ENCODE measurements around the gene PTPRK.

PTPRK gene

DNA sequence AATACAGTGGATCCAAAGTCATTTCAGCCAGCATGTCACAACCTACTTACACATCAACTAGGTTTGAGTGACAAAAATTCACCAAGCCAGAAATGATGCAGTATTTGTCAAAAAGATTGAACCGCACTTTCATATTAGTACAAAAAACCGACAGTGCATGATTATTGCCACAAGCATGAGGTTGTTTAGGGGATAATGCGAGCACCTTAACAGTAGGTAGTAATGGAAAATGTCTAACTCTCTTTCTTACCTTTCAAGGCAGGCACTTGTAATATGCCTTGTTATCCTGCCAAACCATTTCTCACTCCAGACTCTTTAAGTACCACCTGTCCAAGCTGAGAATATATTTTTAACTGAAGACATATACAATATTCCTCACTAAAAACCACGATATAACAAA is 349.2 kb downstream of the PTPRK start:
- DNase-seq, result no peak

DNA sequence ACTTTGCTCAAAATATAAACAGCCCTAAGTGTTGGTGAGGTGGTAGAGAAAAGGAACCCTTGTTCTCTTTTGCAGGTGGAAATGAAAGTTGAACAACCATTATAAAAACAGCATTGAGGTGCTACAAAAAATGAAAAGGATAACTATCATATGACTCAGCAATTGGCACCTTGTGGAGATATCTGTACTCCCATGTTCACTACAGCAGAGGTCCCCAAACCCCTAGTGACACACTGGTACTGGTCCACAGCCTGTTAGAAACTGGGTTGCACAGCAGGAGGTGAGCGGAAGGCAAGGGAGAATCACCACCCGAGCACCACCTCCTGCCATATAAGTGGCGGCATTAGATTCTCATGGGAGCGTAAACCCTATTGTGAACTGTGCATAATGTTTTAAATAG is 352.2 kb downstream of the PTPRK start:
- DNase-seq, result no peak

DNA sequence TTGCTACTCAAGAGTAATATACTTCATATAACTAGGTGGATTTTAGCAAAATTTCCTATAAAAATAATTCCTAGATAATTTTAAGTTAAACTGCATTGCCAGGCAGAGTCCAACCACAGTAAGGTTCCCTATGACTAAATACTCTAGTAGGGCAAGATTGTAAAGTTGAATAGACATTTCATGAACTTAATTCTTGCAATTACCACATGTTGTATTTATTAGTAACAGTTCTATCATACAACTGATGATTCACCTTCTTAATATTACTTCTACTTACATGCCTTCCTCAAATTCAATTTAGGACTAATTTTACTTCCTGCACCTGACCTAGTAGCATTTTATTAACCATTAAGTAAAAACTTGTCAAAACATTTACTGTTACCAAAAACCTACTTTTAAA is 352.8 kb downstream of the PTPRK start:
- no peak for DNase-seq

DNA sequence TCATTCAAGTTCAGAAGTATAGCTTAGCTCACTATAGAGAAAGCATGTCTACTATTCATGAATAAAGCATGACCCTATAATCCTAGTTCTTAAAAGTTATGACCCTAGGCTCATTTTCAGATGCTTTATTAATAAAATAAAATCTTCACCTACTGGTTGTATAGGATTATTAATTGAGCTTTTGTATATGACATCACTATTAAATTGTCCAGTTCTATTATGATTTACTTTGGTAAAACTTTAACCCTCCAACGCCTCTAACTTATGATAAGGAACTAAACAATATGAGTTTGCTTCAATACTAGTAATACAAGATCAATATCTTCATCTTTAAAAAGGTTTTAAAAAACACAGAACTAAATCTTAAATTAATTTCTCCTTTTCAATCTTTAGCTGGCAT is 356.1 kb downstream of the PTPRK start:
- DNase-seq, result no peak

DNA sequence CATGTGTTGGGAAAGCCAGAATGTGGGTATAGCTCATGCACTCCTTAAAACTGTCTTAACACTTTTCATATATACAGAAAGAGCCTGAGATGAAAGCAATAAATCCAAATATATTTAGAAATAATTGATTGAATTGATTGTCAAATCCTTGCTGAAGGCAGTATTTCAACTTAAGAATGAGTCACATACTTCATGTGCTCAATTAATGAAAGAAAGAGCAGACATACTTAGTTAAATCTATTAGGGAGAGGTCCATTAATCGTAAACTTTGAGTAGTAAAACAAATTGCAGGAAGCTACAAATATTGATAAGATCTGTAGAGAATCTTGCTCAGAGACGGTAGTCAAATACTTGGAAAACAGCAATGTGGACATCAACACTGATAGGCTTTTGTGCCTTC is 358.0 kb downstream of the PTPRK start:
- DNase-seq, result no peak

DNA sequence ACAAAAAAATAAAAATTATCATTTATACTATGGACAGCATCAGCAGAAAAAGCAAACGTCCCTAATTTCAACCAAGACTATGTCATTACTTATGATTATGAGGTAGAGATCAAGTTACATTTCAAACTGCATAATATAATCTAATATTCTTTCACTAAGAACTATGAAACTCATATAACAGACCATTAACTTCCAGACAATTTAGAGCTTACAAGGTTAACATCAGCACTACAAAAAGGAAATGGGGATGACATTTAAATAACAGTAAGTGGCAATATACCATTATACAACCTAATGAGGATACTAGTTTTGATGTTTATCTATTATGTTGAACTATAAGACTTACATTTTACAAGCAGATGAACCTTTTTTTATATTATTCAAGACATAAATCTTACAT is 358.6 kb downstream of the PTPRK start:
- no peak for DNase-seq

DNA sequence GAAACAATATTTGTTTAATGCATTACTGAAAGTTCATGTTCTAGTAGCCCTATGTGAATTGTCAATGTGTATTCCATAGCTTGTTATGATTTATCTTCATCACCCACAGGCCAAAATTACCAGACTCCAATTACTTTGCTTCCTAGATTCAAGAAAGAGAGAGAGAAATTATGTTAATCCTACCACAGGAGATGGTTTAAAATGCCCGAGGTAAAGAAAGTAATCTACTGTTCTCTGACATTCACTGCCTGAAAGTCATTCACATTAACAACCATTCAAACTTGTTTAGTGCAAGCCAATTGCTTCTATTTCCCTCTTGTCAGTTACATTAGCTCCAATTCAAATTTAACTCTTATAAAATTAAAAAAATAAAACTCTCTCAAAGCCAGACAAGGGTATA is 359.1 kb downstream of the PTPRK start:
- DNase-seq, result no peak

DNA sequence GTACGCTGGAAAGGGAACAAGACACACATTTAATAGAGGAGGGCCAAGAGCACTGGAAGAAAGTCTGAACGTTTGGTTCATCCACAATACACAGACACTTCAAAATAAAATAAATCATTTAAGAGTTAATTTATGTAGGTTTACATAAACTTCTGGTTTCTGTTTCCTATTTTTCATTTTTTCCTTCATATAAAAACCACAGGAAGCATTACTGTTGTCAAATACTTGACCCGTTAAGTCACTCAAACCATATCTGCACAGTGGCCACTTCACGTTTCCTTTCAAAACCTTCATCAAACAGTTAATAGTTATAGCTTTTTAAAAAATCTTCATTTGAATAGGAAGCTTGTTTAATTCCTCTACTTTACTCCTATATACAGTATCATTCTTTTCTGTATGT is 361.9 kb downstream of the PTPRK start:
- DNase-seq, result no peak

DNA sequence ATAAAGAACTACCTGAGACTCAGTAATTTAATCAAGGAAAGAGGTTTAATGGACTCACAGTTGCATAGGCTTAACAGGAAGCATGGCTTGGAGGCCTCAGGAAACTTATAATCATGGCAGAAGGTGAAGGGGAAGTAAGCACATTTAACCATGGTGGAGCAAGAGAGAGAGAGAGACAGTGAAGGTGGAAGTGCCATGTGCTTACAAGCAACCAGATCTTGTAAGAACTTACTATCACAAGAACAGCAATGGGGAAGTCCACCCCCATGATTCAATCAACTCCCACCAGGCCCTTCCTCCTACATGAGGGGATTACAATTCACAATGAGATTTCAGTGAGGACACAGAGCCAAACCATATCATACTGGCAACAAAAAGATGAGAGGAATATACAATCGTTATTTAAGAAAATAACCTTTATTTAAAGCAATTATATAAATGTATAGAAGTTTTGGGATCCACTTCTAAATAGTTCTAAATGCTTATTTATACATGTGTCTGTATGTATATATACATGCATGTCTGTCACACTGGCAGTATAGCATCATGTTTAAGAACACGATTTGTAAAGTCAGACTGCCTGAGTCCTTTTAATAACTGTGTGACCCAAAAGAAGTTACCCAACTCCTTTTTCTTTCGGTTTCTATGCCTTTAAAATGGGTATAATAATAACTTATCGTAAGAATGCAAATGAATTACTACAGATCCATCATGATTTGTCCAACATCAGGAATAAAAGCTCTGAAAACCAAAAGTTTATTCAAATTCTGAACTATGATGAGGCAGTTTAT is 363.9 kb downstream of the PTPRK start:
- DNase-seq, result peak; percentile 21

DNA sequence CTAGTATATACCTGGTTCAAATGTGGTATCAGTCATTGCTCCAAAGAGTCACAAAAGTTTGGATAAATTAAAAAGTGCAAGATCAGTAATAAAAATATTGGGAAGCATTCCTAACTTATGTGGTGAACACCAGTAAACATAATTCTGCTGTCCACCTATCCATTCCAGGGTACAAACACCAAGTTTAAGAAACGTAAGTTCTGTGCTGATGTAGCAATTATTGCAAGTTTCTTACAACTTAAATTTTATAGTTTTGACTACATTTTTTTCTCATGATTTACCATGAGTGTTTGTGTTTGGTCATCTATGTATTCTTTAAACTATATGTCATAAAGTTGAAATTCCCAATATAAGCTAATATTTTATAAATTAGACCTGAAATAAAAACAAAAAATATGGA is 364.6 kb downstream of the PTPRK start:
- no peak for DNase-seq

DNA sequence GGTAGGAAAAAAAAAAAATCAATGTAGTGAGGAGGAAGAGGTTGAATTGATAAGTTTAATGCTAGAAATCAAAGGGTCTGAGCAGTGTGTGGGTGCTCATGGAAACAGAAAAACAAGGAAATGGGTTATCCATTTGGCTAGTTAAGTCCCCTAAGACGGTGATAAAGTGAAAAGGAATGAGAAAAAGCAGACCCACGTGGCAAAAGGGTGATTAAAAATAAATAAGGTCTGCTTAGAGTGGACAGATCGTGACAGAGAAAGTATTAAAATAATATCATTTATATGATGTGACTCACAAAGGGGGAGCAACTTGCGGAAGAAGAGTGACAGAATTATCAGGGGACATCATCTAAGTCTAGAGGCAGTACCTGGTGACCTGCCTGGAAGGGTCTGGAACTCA is 367.8 kb downstream of the PTPRK start:
- DNase-seq, result no peak

DNA sequence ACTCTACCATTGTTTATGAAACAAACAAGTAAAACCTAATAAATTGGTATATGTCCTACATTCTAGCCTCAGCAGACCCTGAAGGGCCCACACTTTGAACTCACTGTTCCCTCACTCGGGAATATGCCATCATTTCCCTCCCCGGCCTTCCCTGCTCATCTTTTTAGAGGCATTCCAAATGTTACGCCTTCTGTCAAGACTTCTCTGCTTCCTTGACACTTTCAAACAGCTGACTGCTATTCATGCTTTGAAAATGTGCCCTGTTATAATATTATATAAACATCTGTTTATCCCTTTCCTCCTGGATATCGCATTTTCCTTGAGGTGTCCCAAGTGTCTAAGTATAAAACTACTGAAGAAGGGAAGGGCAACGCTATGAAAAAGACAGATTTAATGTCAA is 370.0 kb downstream of the PTPRK start:
- no peak for DNase-seq

DNA sequence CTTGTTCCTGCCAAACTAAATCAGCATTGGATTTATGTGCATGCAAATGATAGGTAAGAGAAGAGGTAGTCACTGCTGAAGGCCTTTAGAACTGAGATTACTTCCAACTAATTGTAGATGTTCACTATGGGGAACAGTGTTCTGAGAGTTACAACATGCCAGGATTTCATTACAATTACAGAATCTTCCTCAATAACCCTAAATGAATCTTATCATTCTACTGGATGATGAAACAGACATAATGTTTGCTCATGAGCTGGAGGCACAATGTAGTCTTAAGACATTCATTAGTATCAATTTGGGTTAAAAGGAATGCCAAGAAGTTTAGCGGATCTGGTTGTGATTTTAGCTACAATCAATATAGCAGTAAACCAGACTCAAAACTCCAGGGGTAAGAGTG is 370.6 kb downstream of the PTPRK start:
- DNase-seq, result no peak

DNA sequence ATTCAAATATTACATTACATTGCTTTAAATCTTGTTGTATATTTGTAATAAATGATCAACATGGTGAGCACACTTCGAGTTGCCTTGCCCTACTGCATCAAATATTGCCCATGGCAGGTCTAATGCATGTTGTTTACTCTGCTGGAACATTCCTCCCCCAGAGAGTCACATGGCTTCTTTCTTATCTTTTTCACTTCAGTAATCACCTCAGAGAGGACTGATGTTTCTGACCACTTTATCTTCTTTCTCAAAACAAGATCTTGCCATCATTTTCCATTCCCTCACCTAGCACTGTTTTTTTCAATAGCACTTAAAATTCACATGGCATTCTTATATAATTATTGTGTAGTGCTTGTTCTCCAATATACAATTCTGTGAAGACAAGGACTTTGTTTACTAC is 376.1 kb downstream of the PTPRK start:
- DNase-seq, result no peak

DNA sequence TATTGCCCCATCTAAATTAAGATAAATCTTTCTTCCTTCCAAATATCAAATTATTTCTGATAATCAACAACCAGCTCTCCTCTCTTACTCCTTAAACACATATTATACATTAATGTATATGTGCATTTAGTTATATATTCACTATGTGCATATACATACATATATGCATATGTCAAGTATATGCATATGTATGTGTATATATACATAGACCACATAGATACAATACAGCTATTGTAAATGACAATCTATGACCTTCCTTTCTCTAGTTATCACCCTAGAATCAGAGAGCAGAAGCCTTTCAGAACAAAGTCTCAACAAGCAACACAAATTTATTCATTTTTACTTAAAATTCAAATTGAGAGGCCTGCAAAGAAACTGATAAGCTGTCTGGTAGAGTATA is 378.5 kb downstream of the PTPRK start:
- DNase-seq, result no peak

DNA sequence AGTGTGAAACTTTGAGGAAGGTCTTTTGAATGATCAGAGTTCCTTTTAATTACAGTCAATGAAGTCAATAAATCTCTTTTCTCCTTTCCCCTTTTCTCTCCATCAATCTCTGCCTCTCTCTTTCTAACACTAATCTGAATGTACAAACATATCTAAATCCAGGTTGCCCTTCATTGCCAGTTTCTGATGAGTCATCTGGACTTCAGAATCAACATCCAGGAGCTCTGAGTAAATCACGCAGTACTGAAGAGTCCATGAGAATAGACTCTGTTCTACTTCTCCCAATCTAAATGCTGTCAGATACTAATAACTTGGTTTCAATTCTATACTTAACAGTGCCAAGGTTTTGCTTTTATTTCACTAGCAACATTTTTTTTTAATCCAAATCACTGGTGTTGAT is 380.9 kb downstream of the PTPRK start:
- DNase-seq, result no peak

DNA sequence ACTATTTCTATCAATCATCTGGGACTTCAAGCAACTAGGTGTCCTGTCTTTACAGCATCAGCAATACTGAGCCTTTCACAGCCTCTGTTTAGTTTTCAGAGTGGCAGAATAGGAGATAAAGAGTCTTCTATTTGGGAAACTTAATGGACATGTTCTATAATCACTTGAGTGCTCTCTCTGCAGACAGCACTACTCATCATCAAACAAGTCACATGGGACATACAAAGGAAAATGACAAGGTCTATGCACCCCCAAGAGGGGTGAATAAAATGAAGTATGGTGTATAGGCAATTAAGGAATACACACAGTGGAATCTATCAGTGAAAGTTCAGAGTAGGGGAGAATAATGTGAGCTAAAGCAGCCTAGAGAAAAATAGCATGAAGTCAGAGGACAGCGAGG is 381.7 kb downstream of the PTPRK start:
- DNase-seq, result no peak

DNA sequence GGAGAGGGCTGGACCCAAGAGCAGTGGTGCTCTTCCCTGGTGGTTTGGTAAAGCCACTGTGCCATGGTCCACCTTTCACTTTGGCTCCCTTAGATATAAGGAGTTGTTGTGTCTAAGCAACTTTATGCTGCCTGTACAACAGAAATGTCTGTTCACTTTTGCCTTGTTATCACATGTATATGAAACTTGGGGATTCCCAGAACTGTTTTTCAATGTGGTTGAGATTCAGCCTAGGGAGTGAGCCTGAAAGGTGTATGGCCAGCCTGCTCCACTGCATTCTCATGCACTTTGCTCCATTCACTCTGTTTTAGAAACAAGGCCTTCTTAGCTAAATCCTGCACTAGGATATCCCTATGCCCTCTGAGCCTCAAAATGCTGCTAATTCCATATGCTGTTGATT is 385.1 kb downstream of the PTPRK start:
- no peak for DNase-seq

DNA sequence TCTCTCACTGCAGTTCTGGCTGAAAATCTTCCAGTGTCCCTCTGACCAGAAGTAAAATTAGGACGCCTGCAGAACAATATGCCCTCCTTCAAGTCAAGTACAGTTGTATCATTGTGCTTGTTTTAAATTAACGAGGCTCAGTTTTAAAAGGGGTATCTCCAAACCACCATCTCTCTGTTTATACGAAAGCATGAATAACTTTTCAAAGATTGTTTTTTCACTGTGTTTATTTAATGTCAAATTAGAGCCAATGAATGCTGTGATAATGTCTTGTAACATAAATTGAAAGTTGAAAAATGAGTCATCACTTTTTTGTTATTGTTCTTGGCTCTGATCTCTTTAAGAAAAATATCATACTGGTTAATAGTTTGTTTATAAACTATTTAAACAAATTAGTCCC is 388.8 kb downstream of the PTPRK start:
- DNase-seq, result no peak

DNA sequence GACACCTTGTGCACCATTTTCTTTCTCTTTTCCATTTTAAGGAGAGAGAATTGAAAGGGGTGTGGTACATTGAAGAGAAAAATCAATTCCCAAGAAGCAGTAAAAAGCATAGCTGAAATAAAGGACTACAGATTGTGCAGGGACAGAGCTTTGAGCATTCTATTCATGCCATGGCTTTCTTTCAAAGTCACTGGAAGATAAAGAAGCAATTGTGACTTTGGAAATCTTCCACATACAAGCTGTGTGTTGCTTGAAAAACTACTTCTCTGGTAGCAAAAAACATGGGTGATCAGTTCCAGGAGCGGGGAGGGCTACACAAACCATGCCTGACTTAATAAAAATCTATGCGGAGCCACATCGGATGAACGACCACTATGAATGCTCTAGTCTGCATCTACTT is 389.4 kb downstream of the PTPRK start:
- no peak for DNase-seq

DNA sequence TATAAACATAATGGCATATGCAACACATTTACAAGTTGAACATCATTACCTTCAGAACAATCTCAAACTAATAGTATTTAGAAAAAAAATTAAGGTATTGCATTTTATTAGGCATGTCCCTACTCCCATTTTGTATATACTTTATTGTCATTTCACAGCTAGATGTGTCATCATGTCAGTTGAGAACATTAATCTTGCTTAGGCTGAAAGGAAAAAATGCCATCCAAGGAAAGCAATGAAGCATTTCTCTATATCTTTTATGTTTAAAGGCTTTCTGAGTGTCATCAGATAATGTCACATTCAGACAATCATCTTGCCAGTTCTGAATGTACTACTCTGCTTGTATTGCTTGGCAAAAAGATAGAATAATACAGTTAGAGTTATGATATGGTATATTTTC is 390.7 kb downstream of the PTPRK start:
- DNase-seq, result no peak

DNA sequence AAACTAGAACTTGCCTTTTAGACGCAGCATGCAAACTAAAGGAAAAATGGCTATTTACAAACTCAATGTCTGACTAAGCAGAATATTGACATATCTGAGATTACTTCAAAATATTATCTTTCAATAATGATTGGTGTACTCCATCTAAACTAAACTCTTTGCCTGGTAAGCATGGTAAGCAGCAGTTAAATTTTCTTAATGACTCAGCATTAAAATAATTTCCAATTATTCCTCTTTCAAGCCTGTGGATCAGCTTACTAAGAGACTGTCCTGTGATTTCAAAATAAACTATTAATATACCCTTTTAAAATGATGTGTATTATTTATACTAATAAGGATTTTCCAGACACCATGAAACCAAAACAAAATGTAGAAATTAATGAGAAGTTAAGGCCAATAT is 392.7 kb downstream of the PTPRK start:
- DNase-seq, result no peak

DNA sequence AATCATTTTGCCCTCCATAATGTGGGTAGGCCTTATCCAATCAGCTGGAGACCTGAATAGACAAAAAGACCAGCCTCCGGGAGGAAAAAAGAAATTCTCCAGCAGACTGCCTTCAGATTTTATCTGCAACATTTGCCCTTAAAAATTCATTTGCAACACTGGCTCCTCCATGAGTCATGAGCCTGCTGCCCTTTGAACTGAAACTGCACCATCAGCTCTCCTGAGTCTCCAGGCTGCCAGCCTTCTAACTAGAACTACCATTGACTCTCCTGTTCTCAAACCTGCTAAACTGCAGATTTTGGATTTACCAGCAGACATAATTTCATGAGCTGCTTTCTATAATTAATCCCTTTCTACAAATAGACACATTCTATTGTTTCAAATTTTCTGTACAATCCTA is 395.7 kb downstream of the PTPRK start:
- DNase-seq, result no peak

DNA sequence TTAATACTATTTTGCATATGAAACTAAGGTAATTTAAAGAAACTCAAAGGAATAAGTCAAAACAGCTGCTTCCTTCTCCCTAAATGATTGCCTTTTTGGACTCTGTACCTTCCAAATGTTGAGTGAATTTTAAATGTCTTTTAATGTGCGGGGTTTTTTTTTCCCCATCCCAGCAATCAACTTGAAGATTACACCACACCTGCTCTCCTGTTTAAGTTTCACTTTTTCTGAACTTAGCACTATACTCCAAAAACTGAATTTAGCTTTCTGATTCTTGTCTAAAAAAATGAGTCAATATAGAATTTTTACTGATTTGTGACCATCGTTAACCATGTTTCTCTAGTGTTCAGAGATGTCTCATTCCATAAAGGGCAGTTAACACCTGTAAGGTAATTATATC is 398.8 kb downstream of the PTPRK start:
- no peak for DNase-seq

DNA sequence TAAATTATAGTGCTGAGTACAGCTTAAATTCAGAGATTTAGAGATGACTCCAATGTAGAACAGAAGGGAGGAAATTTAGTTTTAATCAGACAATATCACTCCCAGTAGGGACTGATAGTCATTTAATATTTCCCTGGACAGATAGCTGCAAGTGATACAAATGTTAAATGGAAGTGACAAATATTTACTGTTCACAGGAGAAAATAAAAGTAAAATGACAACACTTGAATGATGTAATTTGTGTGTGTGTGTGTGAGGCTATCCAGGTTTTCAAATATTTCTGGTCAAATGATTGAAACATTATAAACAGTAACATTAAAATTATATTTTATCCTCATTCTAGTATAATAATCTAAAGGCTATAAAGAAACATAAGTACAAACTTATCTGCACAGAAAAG is 399.2 kb downstream of the PTPRK start:
- DNase-seq, result no peak

DNA sequence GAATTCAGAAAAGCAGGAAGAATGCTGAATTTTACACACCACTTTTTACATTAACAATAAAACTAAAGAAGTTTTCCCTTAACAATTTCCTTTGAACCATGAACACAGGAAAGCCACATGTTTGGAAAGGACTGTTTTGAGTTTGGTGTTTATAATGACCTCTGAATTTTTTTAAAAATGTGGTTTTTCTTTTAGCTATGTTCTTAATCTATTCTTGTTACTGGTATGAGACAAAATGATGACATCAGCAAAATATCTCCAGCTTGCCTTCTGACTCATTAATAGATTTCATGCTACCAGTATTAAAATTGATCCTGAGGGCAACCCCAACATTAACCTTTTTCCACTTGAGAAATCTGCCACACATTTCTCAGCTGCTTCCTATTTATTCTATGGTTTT is 402.0 kb downstream of the PTPRK start:
- no peak for DNase-seq

All from NCI-H82 (cell line).